ENCODE measurements around the gene SNRK. TPM values are rescaled to one million over a fixed set of nuclear protein-coding genes. Genes with fewer than 3 reads are reported as not detected.

Gene SNRK
- total RNA-seq, 1 experiment from 2014 or later: 11.8 TPM

DNA sequence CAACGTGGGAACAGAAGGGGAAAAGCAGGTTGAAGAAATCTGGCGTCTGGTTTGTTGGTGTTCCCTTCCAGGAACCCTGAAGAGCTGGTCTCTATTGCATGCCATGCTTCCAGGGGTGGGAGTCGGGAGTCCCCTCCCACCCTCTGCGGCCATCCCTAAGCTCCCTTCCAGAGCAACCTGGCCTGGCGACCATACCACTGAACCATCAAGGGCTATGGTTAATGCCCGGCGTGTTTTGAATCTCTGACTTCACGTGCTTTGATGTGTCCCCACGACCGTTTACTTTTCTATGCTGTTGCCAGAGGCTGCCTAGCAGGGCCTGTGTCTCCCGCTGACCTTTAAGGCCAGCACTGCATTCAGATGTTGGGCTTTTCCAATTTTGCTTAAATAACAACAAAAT is 696 bp upstream of the SNRK start (continued):
- TF ChIP-seq, protein P1, sequence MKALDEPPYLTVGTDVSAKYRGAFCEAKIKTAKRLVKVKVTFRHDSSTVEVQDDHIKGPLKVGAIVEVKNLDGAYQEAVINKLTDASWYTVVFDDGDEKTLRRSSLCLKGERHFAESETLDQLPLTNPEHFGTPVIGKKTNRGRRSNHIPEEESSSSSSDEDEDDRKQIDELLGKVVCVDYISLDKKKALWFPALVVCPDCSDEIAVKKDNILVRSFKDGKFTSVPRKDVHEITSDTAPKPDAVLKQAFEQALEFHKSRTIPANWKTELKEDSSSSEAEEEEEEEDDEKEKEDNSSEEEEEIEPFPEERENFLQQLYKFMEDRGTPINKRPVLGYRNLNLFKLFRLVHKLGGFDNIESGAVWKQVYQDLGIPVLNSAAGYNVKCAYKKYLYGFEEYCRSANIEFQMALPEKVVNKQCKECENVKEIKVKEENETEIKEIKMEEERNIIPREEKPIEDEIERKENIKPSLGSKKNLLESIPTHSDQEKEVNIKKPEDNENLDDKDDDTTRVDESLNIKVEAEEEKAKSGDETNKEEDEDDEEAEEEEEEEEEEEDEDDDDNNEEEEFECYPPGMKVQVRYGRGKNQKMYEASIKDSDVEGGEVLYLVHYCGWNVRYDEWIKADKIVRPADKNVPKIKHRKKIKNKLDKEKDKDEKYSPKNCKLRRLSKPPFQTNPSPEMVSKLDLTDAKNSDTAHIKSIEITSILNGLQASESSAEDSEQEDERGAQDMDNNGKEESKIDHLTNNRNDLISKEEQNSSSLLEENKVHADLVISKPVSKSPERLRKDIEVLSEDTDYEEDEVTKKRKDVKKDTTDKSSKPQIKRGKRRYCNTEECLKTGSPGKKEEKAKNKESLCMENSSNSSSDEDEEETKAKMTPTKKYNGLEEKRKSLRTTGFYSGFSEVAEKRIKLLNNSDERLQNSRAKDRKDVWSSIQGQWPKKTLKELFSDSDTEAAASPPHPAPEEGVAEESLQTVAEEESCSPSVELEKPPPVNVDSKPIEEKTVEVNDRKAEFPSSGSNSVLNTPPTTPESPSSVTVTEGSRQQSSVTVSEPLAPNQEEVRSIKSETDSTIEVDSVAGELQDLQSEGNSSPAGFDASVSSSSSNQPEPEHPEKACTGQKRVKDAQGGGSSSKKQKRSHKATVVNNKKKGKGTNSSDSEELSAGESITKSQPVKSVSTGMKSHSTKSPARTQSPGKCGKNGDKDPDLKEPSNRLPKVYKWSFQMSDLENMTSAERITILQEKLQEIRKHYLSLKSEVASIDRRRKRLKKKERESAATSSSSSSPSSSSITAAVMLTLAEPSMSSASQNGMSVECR (CRISPR knock-in tag; IDR thresholded peaks at IDR 0.05; ENCODE audit: borderline replicate concordance): no peak
- TF ChIP-seq SMAD4 (CRISPR knock-in tag; IDR thresholded peaks at IDR 0.05) (no peak), SP1 (CRISPR knock-in tag; conservative IDR thresholded peaks at IDR 0.05) (no peak), JUN (CRISPR knock-in tag; IDR thresholded peaks at IDR 0.05) (no peak), MYBL2 (CRISPR knock-in tag; IDR thresholded peaks at IDR 0.05) (no peak)
- TF ChIP-seq, protein P2, sequence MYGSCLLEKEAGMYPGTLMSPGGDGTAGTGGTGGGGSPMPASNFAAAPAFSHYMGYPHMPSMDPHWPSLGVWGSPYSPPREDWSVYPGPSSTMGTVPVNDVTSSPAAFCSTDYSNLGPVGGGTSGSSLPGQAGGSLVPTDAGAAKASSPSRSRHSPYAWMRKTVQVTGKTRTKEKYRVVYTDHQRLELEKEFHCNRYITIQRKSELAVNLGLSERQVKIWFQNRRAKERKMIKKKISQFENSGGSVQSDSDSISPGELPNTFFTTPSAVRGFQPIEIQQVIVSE (CRISPR knock-in tag; IDR thresholded peaks at IDR 0.05; ENCODE audit: borderline replicate concordance): no peak
- TF ChIP-seq, protein P3, sequence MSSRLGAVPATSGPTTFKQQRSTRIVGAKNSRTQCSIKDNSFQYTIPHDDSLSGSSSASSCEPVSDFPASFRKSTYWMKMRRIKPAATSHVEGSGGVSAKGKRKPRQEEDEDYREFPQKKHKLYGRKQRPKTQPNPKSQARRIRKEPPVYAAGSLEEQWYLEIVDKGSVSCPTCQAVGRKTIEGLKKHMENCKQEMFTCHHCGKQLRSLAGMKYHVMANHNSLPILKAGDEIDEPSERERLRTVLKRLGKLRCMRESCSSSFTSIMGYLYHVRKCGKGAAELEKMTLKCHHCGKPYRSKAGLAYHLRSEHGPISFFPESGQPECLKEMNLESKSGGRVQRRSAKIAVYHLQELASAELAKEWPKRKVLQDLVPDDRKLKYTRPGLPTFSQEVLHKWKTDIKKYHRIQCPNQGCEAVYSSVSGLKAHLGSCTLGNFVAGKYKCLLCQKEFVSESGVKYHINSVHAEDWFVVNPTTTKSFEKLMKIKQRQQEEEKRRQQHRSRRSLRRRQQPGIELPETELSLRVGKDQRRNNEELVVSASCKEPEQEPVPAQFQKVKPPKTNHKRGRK (CRISPR knock-in tag; IDR thresholded peaks at IDR 0.05; ENCODE audit: borderline replicate concordance): no peak

- peak overlapping the region; percentile 94 for H3K4me3 Mint-ChIP-seq
- ATAC-seq: peak; percentile 28
- no peaks in the 10 kb centered on the region for H3K36me3 Mint-ChIP-seq
- H3K27ac Mint-ChIP-seq: peak overlapping the region; percentile 81; the same call in 1 of the 2 replicates
- POLR2A ChIA-PET: no interaction called here
- CTCF ChIA-PET: interaction anchor here (1.0 to 1.7 kb wide), 2 partner anchors 63 to 325 kb away, joined by 4 read pairs; no protein-coding TSS in a partner anchor
- H3K27me3 Mint-ChIP-seq (ENCODE audit: low read depth): peaks cover 3% of the 10 kb centered on the region; the same call in 1 of the 2 replicates
- peaks cover 40% of the 10 kb centered on the region for H3K4me1 Mint-ChIP-seq
- H3K9me3 Mint-ChIP-seq: no peaks in the 10 kb centered on the region
- TF ChIP-seq, protein P4, sequence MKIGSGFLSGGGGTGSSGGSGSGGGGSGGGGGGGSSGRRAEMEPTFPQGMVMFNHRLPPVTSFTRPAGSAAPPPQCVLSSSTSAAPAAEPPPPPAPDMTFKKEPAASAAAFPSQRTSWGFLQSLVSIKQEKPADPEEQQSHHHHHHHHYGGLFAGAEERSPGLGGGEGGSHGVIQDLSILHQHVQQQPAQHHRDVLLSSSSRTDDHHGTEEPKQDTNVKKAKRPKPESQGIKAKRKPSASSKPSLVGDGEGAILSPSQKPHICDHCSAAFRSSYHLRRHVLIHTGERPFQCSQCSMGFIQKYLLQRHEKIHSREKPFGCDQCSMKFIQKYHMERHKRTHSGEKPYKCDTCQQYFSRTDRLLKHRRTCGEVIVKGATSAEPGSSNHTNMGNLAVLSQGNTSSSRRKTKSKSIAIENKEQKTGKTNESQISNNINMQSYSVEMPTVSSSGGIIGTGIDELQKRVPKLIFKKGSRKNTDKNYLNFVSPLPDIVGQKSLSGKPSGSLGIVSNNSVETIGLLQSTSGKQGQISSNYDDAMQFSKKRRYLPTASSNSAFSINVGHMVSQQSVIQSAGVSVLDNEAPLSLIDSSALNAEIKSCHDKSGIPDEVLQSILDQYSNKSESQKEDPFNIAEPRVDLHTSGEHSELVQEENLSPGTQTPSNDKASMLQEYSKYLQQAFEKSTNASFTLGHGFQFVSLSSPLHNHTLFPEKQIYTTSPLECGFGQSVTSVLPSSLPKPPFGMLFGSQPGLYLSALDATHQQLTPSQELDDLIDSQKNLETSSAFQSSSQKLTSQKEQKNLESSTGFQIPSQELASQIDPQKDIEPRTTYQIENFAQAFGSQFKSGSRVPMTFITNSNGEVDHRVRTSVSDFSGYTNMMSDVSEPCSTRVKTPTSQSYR (CRISPR knock-in tag; IDR thresholded peaks at IDR 0.05): no peak
- no peak for TF ChIP-seq E2F5 (CRISPR knock-in tag; IDR thresholded peaks at IDR 0.05)
- TF ChIP-seq NR3C1 (CRISPR knock-in tag; conservative IDR thresholded peaks at IDR 0.05; ENCODE audit: low read depth): no peak
- DNase-seq (ENCODE audit: low spot score): no peak
These were observed 630 bp downstream of the SNRK start for GRCh38 chr3:43286841-43287499.

DNA sequence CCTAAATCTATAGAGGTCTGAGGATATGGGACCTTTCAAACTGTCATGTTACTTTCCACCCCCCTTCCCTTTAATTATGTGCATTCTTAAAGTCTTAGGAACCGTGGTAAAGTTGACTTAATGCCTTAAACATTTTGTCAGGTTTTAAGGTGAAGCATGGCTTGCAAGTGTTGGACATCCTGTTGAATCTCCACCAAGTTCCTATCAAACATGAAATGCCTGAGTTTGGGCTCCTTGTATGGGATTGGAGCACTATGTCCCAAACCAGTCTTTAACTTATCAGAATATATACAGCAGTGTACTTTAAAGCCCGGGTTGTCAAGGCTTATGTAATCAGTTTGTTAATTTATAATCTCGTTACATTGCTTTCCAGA is 1.1 kb downstream of the SNRK start:
- Mint-ChIP-seq H3K4me3 (peak overlapping the region; percentile 94), H3K4me1 (peaks cover 42% of the 10 kb centered on the region), H3K27me3 (ENCODE audit: low read depth) (peaks cover 3% of the 10 kb centered on the region; the same call in 1 of the 2 replicates), H3K36me3 (no peaks in the 10 kb centered on the region), H3K27ac (peak overlapping the region; percentile 81; the same call in 1 of the 2 replicates), H3K9me3 (no peaks in the 10 kb centered on the region)
- no peak for DNase-seq (ENCODE audit: low spot score)
- ChIA-PET POLR2A (no interaction called here), CTCF (interaction anchor here (1.7 kb wide), 1 partner anchor 64 kb away, joined by 4 read pairs; no protein-coding TSS in a partner anchor)
- ATAC-seq: no peak
- TF ChIP-seq CREM (CRISPR knock-in tag; IDR thresholded peaks at IDR 0.05) (no peak), CTCF (IDR thresholded peaks at IDR 0.05) (no peak)
- TF ChIP-seq, protein P1 (CRISPR knock-in tag; IDR thresholded peaks at IDR 0.05; ENCODE audit: borderline replicate concordance): no peak

Measured in WTC11 (cell line).